HCT116 (cell line): ENCODE measurements around the gene CERKL.

Experiments
- CTCF ChIP-seq, 3 experiments: fragments of 200-600 bp in 1 of 3; sonication (generic) in 1 of 3; IDR thresholded peaks in 2 of 3; conservative IDR thresholded peaks in 1 of 3; 2 replicates each; pipeline ENCODE4 v1.5.1; 2012 to 2017; ENCODE audit warnings: low read depth in 2 of 3, low read length in 2 of 3, antibody characterized with exemption in 1 of 3, borderline replicate concordance in 1 of 3, control low read depth in 1 of 3, mild to moderate bottlenecking in 1 of 3, mixed read lengths in 1 of 3, mixed run types in 1 of 3, moderate library complexity in 1 of 3; ENCODE audit not compliant: insufficient read depth in 1 of 3
- EGR1 ChIP-seq: IDR thresholded peaks from 2 replicates; pipeline ENCODE4 v1.6.1; 2012; ENCODE audit warnings: low read depth
- EZH2 ChIP-seq: fragments of 200-600 bp; sonication (generic); IDR thresholded peaks from 2 replicates; pipeline ENCODE4 v1.6.1; 2017; ENCODE audit warnings: antibody characterized with exemption, mixed run types
- JUND ChIP-seq: IDR thresholded peaks from 2 replicates; pipeline ENCODE4 v1.6.1; 2012
- POLR2A ChIP-seq: IDR thresholded peaks from 2 replicates; pipeline ENCODE4 v1.7.0; 2011; ENCODE audit warnings: borderline replicate concordance; ENCODE audit not compliant: insufficient read depth, insufficient read length; ENCODE audit errors: extremely low read depth
- POLR2AphosphoS5 ChIP-seq: IDR thresholded peaks from 2 replicates; pipeline ENCODE4 v1.6.1; 2011; ENCODE audit warnings: mild to moderate bottlenecking, low read depth, low read length, moderate library complexity
- RAD21 ChIP-seq: IDR thresholded peaks from 2 replicates; pipeline ENCODE4 v1.6.1; 2012; ENCODE audit warnings: low read depth, mild to moderate bottlenecking
- REST ChIP-seq: IDR thresholded peaks from 2 replicates; pipeline ENCODE4 v1.6.1; 2012; ENCODE audit warnings: low read depth
- SIN3A ChIP-seq: IDR thresholded peaks from 2 replicates; pipeline ENCODE4 v1.6.1; 2012; ENCODE audit warnings: low read depth
- SP1 ChIP-seq: IDR thresholded peaks from 2 replicates; pipeline ENCODE4 v1.6.1; 2012; ENCODE audit warnings: low read depth
- ZFX ChIP-seq: fragments of 450-650 bp; IDR thresholded peaks from 2 replicates; pipeline ENCODE4 v1.6.1; 2017
- ZNF274 ChIP-seq: fragments of 200-500 bp; sonication (Bioruptor generic); IDR thresholded peaks from 2 replicates; pipeline ENCODE4 v1.6.1; 2014; ENCODE audit warnings: mild to moderate bottlenecking, low read depth, low read length, inconsistent platforms

- peak; percentile 19 to 50 (median 20); a peak in 3 of 6 replicates for TF ChIP-seq CTCF (IDR thresholded peaks at IDR 0.05 in 2 of 3, conservative IDR thresholded peaks at IDR 0.05 in 1 of 3; ENCODE audit: borderline replicate concordance in 1 of 3, insufficient read depth in 1 of 3, low read depth in 2 of 3, low read length in 2 of 3)
- no peak for TF ChIP-seq POLR2A
- TF ChIP-seq SIN3A = no peak
- TF ChIP-seq JUND = no peak
- TF ChIP-seq ZNF274 = no peak
- TF ChIP-seq RAD21 = peak; percentile 30; the same call in 1 of the 2 replicates
- TF ChIP-seq REST = no peak
- TF ChIP-seq EGR1 = no peak
- TF ChIP-seq ZFX = no peak
- TF ChIP-seq POLR2AphosphoS5 = no peak
- no peak for TF ChIP-seq SP1
- TF ChIP-seq EZH2 = no peak
These were observed 85.9 kb downstream of the CERKL start for GRCh38 chr2:181570833-181571661.
